Measurements from ENCODE around the gene GALNTL6. TPM values are rescaled to one million over a fixed set of nuclear protein-coding genes. Genes with fewer than 3 reads are reported as not detected.

The GALNTL6 gene
- total RNA-seq, 1 donor from 2014 or later = 0.10 TPM

GRCh38 chr4:171896426-171896825 lies 83.2 kb downstream of the GALNTL6 start:
- no peak for TF ChIP-seq CTCF (IDR thresholded peaks at IDR 0.05; ENCODE audit: unreplicated experiment)
- Mint-ChIP-seq H3K4me1 (ENCODE audit: unreplicated experiment) (no peaks in the 10 kb centered on the region), H3K36me3 (ENCODE audit: low read depth, unreplicated experiment) (no peaks in the 10 kb centered on the region), H3K27ac (ENCODE audit: unreplicated experiment) (no peak overlapping the region), H3K4me3 (ENCODE audit: unreplicated experiment) (no peak overlapping the region), H3K9me3 (ENCODE audit: unreplicated experiment) (no peaks in the 10 kb centered on the region), H3K27me3 (ENCODE audit: unreplicated experiment) (no peaks in the 10 kb centered on the region)
- no peak for DNase-seq (ENCODE audit: low spot score)

- no peaks in the 10 kb centered on the region for H3K36me3 Mint-ChIP-seq (ENCODE audit: low read depth, unreplicated experiment)
- no peak overlapping the region for H3K4me3 Mint-ChIP-seq (ENCODE audit: unreplicated experiment)
- no peak for TF ChIP-seq CTCF (IDR thresholded peaks at IDR 0.05; ENCODE audit: unreplicated experiment)
- no peak for DNase-seq (ENCODE audit: low spot score)
- no peaks in the 10 kb centered on the region for H3K9me3 Mint-ChIP-seq (ENCODE audit: unreplicated experiment)
- H3K4me1 Mint-ChIP-seq (ENCODE audit: unreplicated experiment) = no peaks in the 10 kb centered on the region
- no peaks in the 10 kb centered on the region for H3K27me3 Mint-ChIP-seq (ENCODE audit: unreplicated experiment)
- no peak overlapping the region for H3K27ac Mint-ChIP-seq (ENCODE audit: unreplicated experiment)
Observed at GRCh38 chr4:171919314-171919713, 106.1 kb downstream of the GALNTL6 start.

- Mint-ChIP-seq H3K27ac (ENCODE audit: unreplicated experiment) (no peak overlapping the region), H3K27me3 (ENCODE audit: unreplicated experiment) (no peaks in the 10 kb centered on the region), H3K36me3 (ENCODE audit: low read depth, unreplicated experiment) (no peaks in the 10 kb centered on the region), H3K4me3 (ENCODE audit: unreplicated experiment) (no peak overlapping the region), H3K4me1 (ENCODE audit: unreplicated experiment) (no peaks in the 10 kb centered on the region), H3K9me3 (ENCODE audit: unreplicated experiment) (no peaks in the 10 kb centered on the region)
- DNase-seq (ENCODE audit: low spot score) = no peak
- no peak for TF ChIP-seq CTCF (IDR thresholded peaks at IDR 0.05; ENCODE audit: unreplicated experiment)
Observed at GRCh38 chr4:171920901-171921300, 107.7 kb downstream of the GALNTL6 start.

- Mint-ChIP-seq H3K27ac (ENCODE audit: unreplicated experiment) (no peak overlapping the region), H3K4me1 (ENCODE audit: unreplicated experiment) (no peaks in the 10 kb centered on the region), H3K4me3 (ENCODE audit: unreplicated experiment) (no peak overlapping the region), H3K9me3 (ENCODE audit: unreplicated experiment) (no peaks in the 10 kb centered on the region), H3K27me3 (ENCODE audit: unreplicated experiment) (no peaks in the 10 kb centered on the region), H3K36me3 (ENCODE audit: low read depth, unreplicated experiment) (no peaks in the 10 kb centered on the region)
- no peak for DNase-seq (ENCODE audit: low spot score)
- no peak for TF ChIP-seq CTCF (IDR thresholded peaks at IDR 0.05; ENCODE audit: unreplicated experiment)
Observed at GRCh38 chr4:171924746-171925376, 111.7 kb downstream of the GALNTL6 start.

GRCh38 chr4:171928336-171928735 lies 115.1 kb downstream of the GALNTL6 start:
- no peak overlapping the region for H3K4me3 Mint-ChIP-seq (ENCODE audit: unreplicated experiment)
- H3K27ac Mint-ChIP-seq (ENCODE audit: unreplicated experiment) = no peak overlapping the region
- DNase-seq (ENCODE audit: low spot score) = no peak
- no peaks in the 10 kb centered on the region for H3K4me1 Mint-ChIP-seq (ENCODE audit: unreplicated experiment)
- no peaks in the 10 kb centered on the region for H3K9me3 Mint-ChIP-seq (ENCODE audit: unreplicated experiment)
- TF ChIP-seq CTCF (IDR thresholded peaks at IDR 0.05; ENCODE audit: unreplicated experiment) = no peak
- H3K27me3 Mint-ChIP-seq (ENCODE audit: unreplicated experiment) = no peaks in the 10 kb centered on the region
- H3K36me3 Mint-ChIP-seq (ENCODE audit: low read depth, unreplicated experiment) = no peaks in the 10 kb centered on the region
